PC-3 (cell line): ENCODE data around the gene SHROOM3. TPM values are rescaled to one million over a fixed set of nuclear protein-coding genes. Genes with fewer than 3 reads are reported as not detected.

Experiments used
- ATAC-seq: fragments of 200-7000 bp; cut with Tn5 transposase; 2 replicates; pipeline ENCODE4 v1.9.1; 2020; ENCODE audit warnings: mild to moderate bottlenecking, moderate library complexity
- BruUV-seq: library from RNA; stranded (reverse); fragments of 400-500 nt; replicated peaks from 2 replicates; lab custom pipeline; 2021; lab: Mats Ljungman, UMichigan
- CTCF ChIA-PET: fragments of 300-600 bp; sonication (Branson Sonifier 250); formaldehyde crosslinking; loops from one replicate; lab custom pipeline; 2022; ENCODE audit warnings: antibody characterized with exemption; lab: Charles Lee
- POLR2A ChIA-PET: fragments of 300-600 bp; sonication (Branson Sonifier 250); formaldehyde crosslinking; loops from one replicate; lab custom pipeline; 2022; ENCODE audit warnings: antibody characterized with exemption; ENCODE audit not compliant: unreplicated experiment; lab: Charles Lee
- DNase-seq: peaks from one replicate; pipeline ENCODE4 v3.0.0-alpha.2; 2015
- H2AFZ ChIP-seq: fragments of 300-600 bp; sonication (generic); 2 replicates; pipeline ENCODE4 v1.6.0; 2016; ENCODE audit warnings: antibody characterized with exemption, low read length
- H3F3A ChIP-seq: fragments of 300-600 bp; sonication (generic); one replicate; pipeline ENCODE4 v1.6.0; 2017; ENCODE audit warnings: antibody characterized with exemption, low read length, control low read depth, mild to moderate bottlenecking; ENCODE audit not compliant: unreplicated experiment
- H3K27ac ChIP-seq: fragments of 300-600 bp; sonication (generic); 2 replicates; pipeline ENCODE4 v1.5.1; 2016; ENCODE audit warnings: mild to moderate bottlenecking, low read length
- H3K27me3 ChIP-seq: fragments of 300-600 bp; sonication (generic); 2 replicates; pipeline ENCODE4 v1.6.1; 2016; ENCODE audit warnings: low read length, mixed read lengths
- H3K36me3 ChIP-seq: fragments of 300-600 bp; sonication (generic); 2 replicates; pipeline ENCODE4 v1.6.1; 2016; ENCODE audit warnings: low read depth, mixed run types, low read length, mixed read lengths
- H3K4me1 ChIP-seq: fragments of 300-600 bp; sonication (generic); 2 replicates; pipeline ENCODE4 v1.5.1; 2016; ENCODE audit warnings: low read length; ENCODE audit not compliant: insufficient read depth
- H3K4me2 ChIP-seq: fragments of 300-600 bp; sonication (generic); 2 replicates; pipeline ENCODE4 v1.6.0; 2016; ENCODE audit warnings: low read length
- H3K4me3 ChIP-seq: fragments of 300-600 bp; sonication (generic); 2 replicates; pipeline ENCODE4 v1.5.1; 2016; ENCODE audit warnings: mild to moderate bottlenecking, low read length, mixed read lengths
- H3K79me2 ChIP-seq: fragments of 300-600 bp; sonication (generic); 2 replicates; pipeline ENCODE4 v1.6.1; 2017; ENCODE audit warnings: low read length, mixed read lengths
- H3K9ac ChIP-seq: fragments of 300-600 bp; sonication (generic); 2 replicates; pipeline ENCODE4 v1.6.0; 2016; ENCODE audit warnings: mild to moderate bottlenecking, low read length
- H3K9me2 ChIP-seq: fragments of 300-600 bp; sonication (generic); replicated peaks from 2 replicates; pipeline ENCODE4 v1.6.1; 2016; ENCODE audit warnings: mixed run types, low read length, mixed read lengths
- H3K9me3 ChIP-seq: fragments of 300-600 bp; sonication (generic); 2 replicates; pipeline ENCODE4 v1.6.1; 2016; ENCODE audit warnings: low read length, mixed read lengths
- H4K20me1 ChIP-seq: fragments of 300-600 bp; sonication (generic); 2 replicates; pipeline ENCODE4 v1.6.1; 2016; ENCODE audit warnings: low read length, mixed read lengths
- EZH2 ChIP-seq: fragments of 300-600 bp; sonication (generic); IDR thresholded peaks from one replicate; pipeline ENCODE4 v1.6.1; 2017; ENCODE audit warnings: antibody characterized with exemption, mild to moderate bottlenecking, low read length; ENCODE audit not compliant: unreplicated experiment
- EZH2phosphoT487 ChIP-seq: fragments of 300-600 bp; sonication (generic); IDR thresholded peaks from 2 replicates; pipeline ENCODE4 v1.6.1; 2018; ENCODE audit warnings: mild to moderate bottlenecking, antibody characterized with exemption, low read length, borderline replicate concordance
- intact Hi-C: fragments of 100-400 bp; cut with micrococcal nuclease; formaldehyde crosslinking; loops from 2 replicates; pipeline ENCODE4 v1.9.0; 2023
- total RNA-seq: library from RNA; depleted of rRNA; stranded (reverse); fragments of >200 nt; gene quantifications from 2 replicates; pipeline ENCODE4 v1.2.3, GENCODE V29; 2014
- TF ChIP-seq, protein P1 (sequence below): fragments of 300-600 bp; sonication (generic); conservative IDR thresholded peaks from 2 replicates; pipeline ENCODE4 v1.5.1; 2017; ENCODE audit warnings: antibody characterized with exemption, low read depth, mild to moderate bottlenecking, low read length

The SHROOM3 gene
- total RNA-seq, 1 experiment from 2014 or later = 27.8 TPM

GRCh38 chr4:76624931-76625715 is 190.1 kb downstream of the SHROOM3 start:
- H4K20me1 ChIP-seq = no peaks in the 10 kb centered on the region
- TF ChIP-seq EZH2 = no peak
- TF ChIP-seq, protein P1, sequence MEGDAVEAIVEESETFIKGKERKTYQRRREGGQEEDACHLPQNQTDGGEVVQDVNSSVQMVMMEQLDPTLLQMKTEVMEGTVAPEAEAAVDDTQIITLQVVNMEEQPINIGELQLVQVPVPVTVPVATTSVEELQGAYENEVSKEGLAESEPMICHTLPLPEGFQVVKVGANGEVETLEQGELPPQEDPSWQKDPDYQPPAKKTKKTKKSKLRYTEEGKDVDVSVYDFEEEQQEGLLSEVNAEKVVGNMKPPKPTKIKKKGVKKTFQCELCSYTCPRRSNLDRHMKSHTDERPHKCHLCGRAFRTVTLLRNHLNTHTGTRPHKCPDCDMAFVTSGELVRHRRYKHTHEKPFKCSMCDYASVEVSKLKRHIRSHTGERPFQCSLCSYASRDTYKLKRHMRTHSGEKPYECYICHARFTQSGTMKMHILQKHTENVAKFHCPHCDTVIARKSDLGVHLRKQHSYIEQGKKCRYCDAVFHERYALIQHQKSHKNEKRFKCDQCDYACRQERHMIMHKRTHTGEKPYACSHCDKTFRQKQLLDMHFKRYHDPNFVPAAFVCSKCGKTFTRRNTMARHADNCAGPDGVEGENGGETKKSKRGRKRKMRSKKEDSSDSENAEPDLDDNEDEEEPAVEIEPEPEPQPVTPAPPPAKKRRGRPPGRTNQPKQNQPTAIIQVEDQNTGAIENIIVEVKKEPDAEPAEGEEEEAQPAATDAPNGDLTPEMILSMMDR = no peak
- TF ChIP-seq EZH2phosphoT487 = no peak
- H3K4me2 ChIP-seq = peak overlapping the region; percentile 82
- ATAC-seq (no peak), DNase-seq (no peak)
- H3K4me3 ChIP-seq = no peak overlapping the region
- peak overlapping the region; percentile 42 for H3K9ac ChIP-seq
- H3K27ac ChIP-seq = peak overlapping the region; percentile 98
- H3F3A ChIP-seq = peaks cover 6% of the 10 kb centered on the region
- H3K36me3 ChIP-seq = no peaks in the 10 kb centered on the region
- intact Hi-C loops = loop anchor here (5.0 kb wide), 1 partner anchor 77 kb away; no protein-coding TSS in a partner anchor
- H3K9me3 ChIP-seq = no peaks in the 10 kb centered on the region
- H3K9me2 ChIP-seq = no peaks in the 10 kb centered on the region
- H3K79me2 ChIP-seq = no peaks in the 10 kb centered on the region
- H3K4me1 ChIP-seq = peaks cover 49% of the 10 kb centered on the region
- no peak overlapping the region for H2AFZ ChIP-seq
- H3K27me3 ChIP-seq = no peaks in the 10 kb centered on the region
- no TSS peak for BruUV-seq
- ChIA-PET POLR2A (no interaction called here), CTCF (no interaction called here)

DNA sequence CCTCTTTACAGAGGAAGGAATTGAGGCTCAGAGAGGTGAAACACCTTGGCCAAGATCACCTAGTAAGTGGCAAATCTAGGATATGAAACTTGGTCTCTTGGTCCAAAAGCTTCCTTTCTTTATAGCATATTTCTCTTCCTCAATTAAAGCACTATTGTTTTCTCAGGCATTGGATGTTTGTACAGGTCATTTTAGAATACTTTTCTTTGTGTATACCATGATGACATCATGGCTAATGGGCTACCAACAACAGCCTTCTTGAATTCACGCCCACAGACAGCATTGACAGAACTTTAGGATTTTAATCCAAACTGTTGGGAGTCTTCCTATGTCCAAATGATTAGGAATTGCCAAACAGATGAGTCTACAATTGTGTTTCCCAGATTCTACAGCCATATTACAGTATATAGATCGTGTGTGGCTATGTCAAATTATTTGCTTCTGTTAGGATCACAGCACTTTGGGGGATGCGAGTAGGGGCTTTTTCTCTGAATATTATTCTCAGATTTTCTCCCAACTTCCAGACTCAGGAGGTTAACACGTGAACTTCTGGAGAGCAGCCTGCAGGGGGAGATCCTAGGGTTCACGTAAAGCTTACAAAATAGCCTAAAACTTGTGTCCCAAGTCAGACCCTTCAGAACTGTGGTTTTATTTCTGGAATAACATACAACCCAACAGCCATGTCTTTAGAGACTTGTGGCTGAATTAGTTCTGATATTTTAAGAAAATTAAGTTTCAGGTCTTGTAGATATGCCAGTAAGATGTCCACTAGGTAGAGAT is 191.8 kb downstream of the SHROOM3 start:
- ATAC-seq (no peak), DNase-seq (peak; percentile 26)
- H3K4me3 ChIP-seq = no peak overlapping the region
- POLR2A ChIA-PET = no interaction called here
- H3K9me2 ChIP-seq = no peaks in the 10 kb centered on the region
- no peak overlapping the region for H3K9ac ChIP-seq
- CTCF ChIA-PET = no interaction called here
- intact Hi-C loops = no loop called here
- no peaks in the 10 kb centered on the region for H3K36me3 ChIP-seq
- H3K79me2 ChIP-seq = no peaks in the 10 kb centered on the region
- no peak overlapping the region for H2AFZ ChIP-seq
- H3K27me3 ChIP-seq = no peaks in the 10 kb centered on the region
- BruUV-seq = no TSS peak
- peaks cover 6% of the 10 kb centered on the region for H3F3A ChIP-seq
- no peaks in the 10 kb centered on the region for H4K20me1 ChIP-seq
- no peak overlapping the region for H3K4me2 ChIP-seq
- no peaks in the 10 kb centered on the region for H3K9me3 ChIP-seq
- peaks cover 37% of the 10 kb centered on the region for H3K4me1 ChIP-seq
- no peak for TF ChIP-seq EZH2
- TF ChIP-seq, protein P1 = peak; percentile 52
- no peak for TF ChIP-seq EZH2phosphoT487
- no peak overlapping the region for H3K27ac ChIP-seq

GRCh38 chr4:76628251-76628650 is 193.2 kb downstream of the SHROOM3 start:
- POLR2A ChIA-PET = no interaction called here
- Histone ChIP-seq H3K27me3 (no peaks in the 10 kb centered on the region), H3K27ac (no peak overlapping the region), H3K4me2 (no peak overlapping the region), H4K20me1 (no peaks in the 10 kb centered on the region), H3K4me1 (peaks cover 25% of the 10 kb centered on the region), H3F3A (no peaks in the 10 kb centered on the region), H3K9me3 (no peaks in the 10 kb centered on the region), H3K9me2 (no peaks in the 10 kb centered on the region), H3K9ac (no peak overlapping the region), H2AFZ (no peak overlapping the region), H3K79me2 (no peaks in the 10 kb centered on the region), H3K4me3 (no peak overlapping the region), H3K36me3 (no peaks in the 10 kb centered on the region)
- intact Hi-C loops = no loop called here
- ATAC-seq = no peak
- no TSS peak for BruUV-seq
- no peak for DNase-seq
- CTCF ChIA-PET = interaction anchor here (0.6 kb wide), 1 partner anchor 467 kb away, joined by 3 read pairs; no protein-coding TSS in a partner anchor
- TF ChIP-seq, protein P1 = no peak
